PFSK-1 (cell line): Measurements from ENCODE around the gene PEF1.

Experiments
- FOXP2 ChIP-seq: optimal IDR thresholded peaks from 2 replicates; pipeline ENCODE3; 2011; ENCODE audit warnings: borderline replicate concordance, control low read depth, inconsistent platforms; ENCODE audit not compliant: insufficient read depth; ENCODE audit errors: extremely low read length, extremely low read depth
- POLR2AphosphoS5 ChIP-seq: IDR thresholded peaks from 2 replicates; pipeline ENCODE4 v1.6.1; 2012; ENCODE audit warnings: low read depth, mild to moderate bottlenecking, control low read depth, low read length, moderate library complexity
- REST ChIP-seq, 2 experiments: IDR thresholded peaks; 2 replicates each; pipeline versions ENCODE4 v1.6.1 to v1.8.0; 2011 to 2012; ENCODE audit warnings: low read depth in 2 of 2, low read length in 2 of 2, control low read depth in 1 of 2, inconsistent platforms in 1 of 2, mild to moderate bottlenecking in 1 of 2, moderate library complexity in 1 of 2; ENCODE audit not compliant: insufficient read depth in 1 of 2
- SIN3A ChIP-seq: IDR thresholded peaks from 2 replicates; pipeline ENCODE4 v1.6.1; 2012; ENCODE audit warnings: mild to moderate bottlenecking, low read length, moderate library complexity, borderline replicate concordance; ENCODE audit not compliant: insufficient read depth
- TAF1 ChIP-seq: IDR thresholded peaks from 2 replicates; pipeline ENCODE4 v1.6.1; 2012; ENCODE audit warnings: low read length, control low read depth, borderline replicate concordance; ENCODE audit not compliant: insufficient read depth

Gene PEF1

DNA sequence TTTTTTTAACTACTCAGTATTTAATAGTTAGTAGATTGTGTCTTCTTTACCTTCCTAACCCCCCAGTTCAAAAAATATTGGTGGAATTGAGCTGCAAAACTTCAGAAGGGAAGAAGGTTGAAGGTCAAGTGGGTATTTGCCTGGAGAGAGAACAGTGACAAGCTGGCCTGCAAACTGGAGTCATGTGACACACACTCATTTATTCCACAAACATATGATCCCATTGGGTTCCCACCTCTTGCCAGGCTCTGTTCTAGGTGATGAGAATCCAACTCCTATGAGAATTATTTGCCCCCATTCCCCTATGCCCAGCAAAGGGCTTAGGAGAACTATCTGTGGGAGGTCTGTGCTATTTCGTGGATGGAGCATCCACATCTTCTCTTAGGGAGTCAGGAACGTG is 3.5 kb upstream of the PEF1 start:
- TF ChIP-seq TAF1, result no peak
- TF ChIP-seq FOXP2, result no peak
- TF ChIP-seq POLR2AphosphoS5, result no peak
- TF ChIP-seq SIN3A, result no peak
- no peak for TF ChIP-seq REST (IDR thresholded peaks at IDR 0.05; ENCODE audit: insufficient read depth in 1 of 2, low read depth in 2 of 2, low read length in 2 of 2)

GRCh38 chr1:31647106-31647505 is 2.4 kb upstream of the PEF1 start:
- TF ChIP-seq SIN3A, result no peak
- no peak for TF ChIP-seq FOXP2
- TF ChIP-seq REST (IDR thresholded peaks at IDR 0.05; ENCODE audit: insufficient read depth in 1 of 2, low read depth in 2 of 2, low read length in 2 of 2), result no peak
- TF ChIP-seq POLR2AphosphoS5, result no peak
- TF ChIP-seq TAF1, result no peak

- TF ChIP-seq REST (IDR thresholded peaks at IDR 0.05; ENCODE audit: insufficient read depth in 1 of 2, low read depth in 2 of 2, low read length in 2 of 2) (no peak), POLR2AphosphoS5 (no peak), TAF1 (no peak), SIN3A (no peak), FOXP2 (no peak)
These were observed 1.7 kb upstream of the PEF1 start for GRCh38 chr1:31646259-31646960.

DNA sequence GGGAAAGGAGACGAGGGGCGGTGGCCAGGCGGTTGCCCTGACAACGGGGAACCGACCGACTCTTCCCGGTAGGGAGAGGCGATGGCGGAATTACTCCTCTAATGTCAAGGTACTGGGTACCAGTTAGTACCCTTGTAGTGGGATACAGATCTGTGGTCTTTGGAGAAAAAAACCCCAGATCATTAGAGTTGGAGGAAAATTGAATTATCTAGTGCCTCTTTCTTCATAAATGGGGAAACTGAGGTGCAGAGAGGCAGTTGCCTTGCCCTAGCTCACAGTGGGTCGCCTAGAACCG is 545 bp upstream of the PEF1 start:
- TF ChIP-seq TAF1 (no peak), SIN3A (0 out of 2 replicates have a peak, but pooled peaks have one; percentile 66)

GRCh38 chr1:31643976-31644559 is 608 bp downstream of the PEF1 start:
- TF ChIP-seq REST (IDR thresholded peaks at IDR 0.05; ENCODE audit: insufficient read depth in 1 of 2, low read depth in 2 of 2, low read length in 2 of 2) (no peak), SIN3A (no peak), TAF1 (no peak), FOXP2 (no peak), POLR2AphosphoS5 (no peak)

DNA sequence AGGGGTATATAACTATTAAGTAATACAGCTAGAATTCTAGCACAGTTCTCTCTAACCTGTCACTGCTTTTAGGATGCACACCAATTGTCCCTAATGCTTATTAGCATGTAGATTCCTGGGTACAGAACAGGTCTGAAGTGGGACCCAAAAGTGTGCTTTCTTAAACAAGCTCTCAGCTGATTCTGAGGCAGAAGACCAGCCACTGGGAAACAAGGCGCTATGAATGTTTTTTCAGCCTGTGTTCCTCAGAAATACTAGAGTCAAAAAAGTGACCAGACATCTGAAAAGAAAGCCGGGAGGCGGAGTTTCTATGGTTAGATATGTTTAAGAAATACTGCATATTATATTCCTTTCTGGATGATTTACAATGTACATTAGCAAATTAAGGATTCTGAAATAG is 1.8 kb downstream of the PEF1 start:
- TF ChIP-seq POLR2AphosphoS5 (no peak), FOXP2 (no peak), REST (IDR thresholded peaks at IDR 0.05; ENCODE audit: insufficient read depth in 1 of 2, low read depth in 2 of 2, low read length in 2 of 2) (no peak), SIN3A (no peak), TAF1 (no peak)
